ENCODE data around the gene RPRD1B. TPM values are rescaled to one million over a fixed set of nuclear protein-coding genes. Genes with fewer than 3 reads are reported as not detected.

Gene RPRD1B
- total and polyA plus RNA-seq, 2 of the 13 experiments (the other 11 are each of a cell fraction or from before 2014, with no cell fraction given), result 31.1 to 41.5 TPM

DNA sequence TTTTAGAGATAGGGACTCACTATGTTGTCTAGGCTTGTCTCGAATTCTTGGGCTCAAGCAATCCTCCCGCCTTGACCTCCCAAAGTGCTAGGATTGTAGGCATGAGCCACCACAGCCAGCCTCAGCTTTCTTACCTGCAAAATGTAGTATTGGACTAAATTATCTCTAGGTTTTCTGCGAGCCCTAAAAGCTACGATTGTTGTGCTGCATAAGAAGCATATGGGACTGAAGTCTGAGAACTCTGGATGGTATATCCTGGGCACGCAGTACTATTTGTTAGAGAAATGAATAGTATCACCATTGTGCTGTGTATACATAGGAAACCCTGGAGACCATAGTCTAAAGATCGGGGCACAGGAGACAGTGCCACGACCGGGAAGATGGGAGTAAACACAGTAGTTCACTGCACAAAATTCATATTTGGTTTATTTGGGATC is 60.1 kb downstream of the RPRD1B start (continued):
- peak; percentile 65; the same call in 1 of the 2 replicates for TF ChIP-seq CREM (IDR thresholded peaks at IDR 0.05)
- TF ChIP-seq CREM (CRISPR knock-in tag; IDR thresholded peaks at IDR 0.05), result no peak
- peak; percentile 51; the same call in 1 of the 2 replicates for TF ChIP-seq ZSCAN30 (CRISPR knock-in tag; IDR thresholded peaks at IDR 0.05)
- TF ChIP-seq ZMYM2 (CRISPR knock-in tag; IDR thresholded peaks at IDR 0.05), result peak; percentile 83
- TF ChIP-seq SMAD9 (CRISPR knock-in tag; IDR thresholded peaks at IDR 0.05), result no peak
- no peak for TF ChIP-seq SMARCE1 (IDR thresholded peaks at IDR 0.05; ENCODE audit: borderline replicate concordance)
- TF ChIP-seq GABPB1 (CRISPR knock-in tag; IDR thresholded peaks at IDR 0.05), result no peak
- no peak for TF ChIP-seq KDM3A (CRISPR knock-in tag; IDR thresholded peaks at IDR 0.05; ENCODE audit: low read depth)
- 0 out of 2 replicates have a peak, but pooled peaks have one; percentile 68 for TF ChIP-seq ZNF615 (CRISPR knock-in tag; IDR thresholded peaks at IDR 0.05; ENCODE audit: borderline replicate concordance)
- no peak for TF ChIP-seq ZNF484 (CRISPR knock-in tag; IDR thresholded peaks at IDR 0.05; ENCODE audit: borderline replicate concordance, low read depth)
- TF ChIP-seq SMAD3 (CRISPR knock-in tag; IDR thresholded peaks at IDR 0.05), result no peak
- 0 out of 2 replicates have a peak, but pooled peaks have one; percentile 38 for TF ChIP-seq NR2F2 (IDR thresholded peaks at IDR 0.05; ENCODE audit: borderline replicate concordance, low read depth)
- TF ChIP-seq, protein P1, sequence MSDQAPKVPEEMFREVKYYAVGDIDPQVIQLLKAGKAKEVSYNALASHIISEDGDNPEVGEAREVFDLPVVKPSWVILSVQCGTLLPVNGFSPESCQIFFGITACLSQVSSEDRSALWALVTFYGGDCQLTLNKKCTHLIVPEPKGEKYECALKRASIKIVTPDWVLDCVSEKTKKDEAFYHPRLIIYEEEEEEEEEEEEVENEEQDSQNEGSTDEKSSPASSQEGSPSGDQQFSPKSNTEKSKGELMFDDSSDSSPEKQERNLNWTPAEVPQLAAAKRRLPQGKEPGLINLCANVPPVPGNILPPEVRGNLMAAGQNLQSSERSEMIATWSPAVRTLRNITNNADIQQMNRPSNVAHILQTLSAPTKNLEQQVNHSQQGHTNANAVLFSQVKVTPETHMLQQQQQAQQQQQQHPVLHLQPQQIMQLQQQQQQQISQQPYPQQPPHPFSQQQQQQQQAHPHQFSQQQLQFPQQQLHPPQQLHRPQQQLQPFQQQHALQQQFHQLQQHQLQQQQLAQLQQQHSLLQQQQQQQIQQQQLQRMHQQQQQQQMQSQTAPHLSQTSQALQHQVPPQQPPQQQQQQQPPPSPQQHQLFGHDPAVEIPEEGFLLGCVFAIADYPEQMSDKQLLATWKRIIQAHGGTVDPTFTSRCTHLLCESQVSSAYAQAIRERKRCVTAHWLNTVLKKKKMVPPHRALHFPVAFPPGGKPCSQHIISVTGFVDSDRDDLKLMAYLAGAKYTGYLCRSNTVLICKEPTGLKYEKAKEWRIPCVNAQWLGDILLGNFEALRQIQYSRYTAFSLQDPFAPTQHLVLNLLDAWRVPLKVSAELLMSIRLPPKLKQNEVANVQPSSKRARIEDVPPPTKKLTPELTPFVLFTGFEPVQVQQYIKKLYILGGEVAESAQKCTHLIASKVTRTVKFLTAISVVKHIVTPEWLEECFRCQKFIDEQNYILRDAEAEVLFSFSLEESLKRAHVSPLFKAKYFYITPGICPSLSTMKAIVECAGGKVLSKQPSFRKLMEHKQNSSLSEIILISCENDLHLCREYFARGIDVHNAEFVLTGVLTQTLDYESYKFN (CRISPR knock-in tag; conservative IDR thresholded peaks at IDR 0.05), result peak; percentile 85
- no peak for TF ChIP-seq FOXP1 (IDR thresholded peaks at IDR 0.05)
- peak; percentile 61 for TF ChIP-seq FOXP1 (CRISPR knock-in tag; IDR thresholded peaks at IDR 0.05)
- TF ChIP-seq NAIF1 (CRISPR knock-in tag; IDR thresholded peaks at IDR 0.05; ENCODE audit: borderline replicate concordance), result no peak
- peak; percentile 43; the same call in 1 of the 2 replicates for TF ChIP-seq MEF2D (CRISPR knock-in tag; IDR thresholded peaks at IDR 0.05)
- peak; percentile 44; the same call in 1 of the 2 replicates for TF ChIP-seq KAT8 (CRISPR knock-in tag; IDR thresholded peaks at IDR 0.05)
- TF ChIP-seq ZNF317 (CRISPR knock-in tag; IDR thresholded peaks at IDR 0.05), result peak; percentile 71; the same call in 1 of the 2 replicates
- TF ChIP-seq TCF7 (IDR thresholded peaks at IDR 0.05; ENCODE audit: low read depth), result peak; percentile 48; the same call in 1 of the 2 replicates
- peak; percentile 89 for TF ChIP-seq SALL1 (CRISPR knock-in tag; IDR thresholded peaks at IDR 0.05)
- no peak for TF ChIP-seq HCFC1 (IDR thresholded peaks at IDR 0.05; ENCODE audit: low read depth, low read length)
- TF ChIP-seq, protein P2, sequence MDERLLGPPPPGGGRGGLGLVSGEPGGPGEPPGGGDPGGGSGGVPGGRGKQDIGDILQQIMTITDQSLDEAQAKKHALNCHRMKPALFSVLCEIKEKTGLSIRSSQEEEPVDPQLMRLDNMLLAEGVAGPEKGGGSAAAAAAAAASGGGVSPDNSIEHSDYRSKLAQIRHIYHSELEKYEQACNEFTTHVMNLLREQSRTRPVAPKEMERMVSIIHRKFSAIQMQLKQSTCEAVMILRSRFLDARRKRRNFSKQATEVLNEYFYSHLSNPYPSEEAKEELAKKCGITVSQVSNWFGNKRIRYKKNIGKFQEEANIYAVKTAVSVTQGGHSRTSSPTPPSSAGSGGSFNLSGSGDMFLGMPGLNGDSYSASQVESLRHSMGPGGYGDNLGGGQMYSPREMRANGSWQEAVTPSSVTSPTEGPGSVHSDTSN (CRISPR knock-in tag; IDR thresholded peaks at IDR 0.05), result 0 out of 2 replicates have a peak, but pooled peaks have one; percentile 10
- peak; percentile 42; the same call in 1 of the 2 replicates for TF ChIP-seq HHEX (CRISPR knock-in tag; IDR thresholded peaks at IDR 0.05)
- TF ChIP-seq, protein P3, sequence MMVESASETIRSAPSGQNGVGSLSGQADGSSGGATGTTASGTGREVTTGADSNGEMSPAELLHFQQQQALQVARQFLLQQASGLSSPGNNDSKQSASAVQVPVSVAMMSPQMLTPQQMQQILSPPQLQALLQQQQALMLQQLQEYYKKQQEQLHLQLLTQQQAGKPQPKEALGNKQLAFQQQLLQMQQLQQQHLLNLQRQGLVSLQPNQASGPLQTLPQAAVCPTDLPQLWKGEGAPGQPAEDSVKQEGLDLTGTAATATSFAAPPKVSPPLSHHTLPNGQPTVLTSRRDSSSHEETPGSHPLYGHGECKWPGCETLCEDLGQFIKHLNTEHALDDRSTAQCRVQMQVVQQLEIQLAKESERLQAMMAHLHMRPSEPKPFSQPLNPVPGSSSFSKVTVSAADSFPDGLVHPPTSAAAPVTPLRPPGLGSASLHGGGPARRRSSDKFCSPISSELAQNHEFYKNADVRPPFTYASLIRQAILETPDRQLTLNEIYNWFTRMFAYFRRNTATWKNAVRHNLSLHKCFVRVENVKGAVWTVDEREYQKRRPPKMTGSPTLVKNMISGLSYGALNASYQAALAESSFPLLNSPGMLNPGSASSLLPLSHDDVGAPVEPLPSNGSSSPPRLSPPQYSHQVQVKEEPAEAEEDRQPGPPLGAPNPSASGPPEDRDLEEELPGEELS (CRISPR knock-in tag; IDR thresholded peaks at IDR 0.05), result peak; percentile 60; the same call in 1 of the 2 replicates
- peak; percentile 35; the same call in 1 of the 2 replicates for TF ChIP-seq SIX4 (CRISPR knock-in tag; IDR thresholded peaks at IDR 0.05)
